Urothelium cell line (cell line): ENCODE data around the gene DYNLT1.

Experiments used
- DNase-seq: peaks from one replicate; pipeline ENCODE4 v3.0.0; 2011; ENCODE audit warnings: low spot score, mixed read lengths
- FAIRE-seq: peaks from 2 replicates; lab custom pipeline; 2011; peaks lifted over from hg19 to GRCh38; lab: Jason Lieb, UNC

The DYNLT1 gene

GRCh38 chr6:158604048-158604406 lies 40.5 kb downstream of the DYNLT1 start:
- DNase-seq (no peak), FAIRE-seq (no peak)

- FAIRE-seq, result no peak
- no peak for DNase-seq
These were observed 41.1 kb downstream of the DYNLT1 start for GRCh38 chr6:158603261-158604047.

- FAIRE-seq (no peak), DNase-seq (no peak)
These were observed 44.9 kb downstream of the DYNLT1 start for GRCh38 chr6:158599635-158600034.

- FAIRE-seq (no peak), DNase-seq (no peak)
These were observed 47.0 kb downstream of the DYNLT1 start for GRCh38 chr6:158597565-158597964.

- DNase-seq (no peak), FAIRE-seq (no peak)
These were observed 47.7 kb downstream of the DYNLT1 start for GRCh38 chr6:158596861-158597260.

- DNase-seq (no peak), FAIRE-seq (no peak)
These were observed 49.3 kb downstream of the DYNLT1 start for GRCh38 chr6:158595223-158595622.

- DNase-seq (no peak), FAIRE-seq (no peak)
These were observed 50.9 kb downstream of the DYNLT1 start for GRCh38 chr6:158593670-158594069.

GRCh38 chr6:158591810-158592209 lies 52.7 kb downstream of the DYNLT1 start:
- no peak for DNase-seq
- FAIRE-seq, result no peak

GRCh38 chr6:158591134-158591809 lies 53.3 kb downstream of the DYNLT1 start:
- FAIRE-seq (no peak), DNase-seq (no peak)

GRCh38 chr6:158589366-158589765 lies 55.2 kb downstream of the DYNLT1 start:
- FAIRE-seq (no peak), DNase-seq (no peak)

GRCh38 chr6:158586652-158587051 lies 57.9 kb downstream of the DYNLT1 start:
- no peak for FAIRE-seq

More at GRCh38 chr6:158586652-158587051, 57.9 kb downstream of the DYNLT1 start:
- DNase-seq, result no peak
